Mesodermal cell (in vitro differentiated cells): ENCODE data around the gene MED25.

Source experiments
- H3K27ac ChIP-seq: 2 replicates; pipeline ENCODE4 v1.7.0; 2013; ENCODE audit warnings: mild to moderate bottlenecking, low read depth, low read length, moderate library complexity; ENCODE audit not compliant: severe bottlenecking
- H3K36me3 ChIP-seq: 2 replicates; pipeline ENCODE4 v1.7.1; 2013; ENCODE audit warnings: mild to moderate bottlenecking, low read length, moderate library complexity; ENCODE audit not compliant: control insufficient read depth, insufficient read depth
- H3K4me1 ChIP-seq: one replicate; pipeline ENCODE4 v1.7.1; 2013; ENCODE audit warnings: mild to moderate bottlenecking, low read length; ENCODE audit not compliant: insufficient read depth, control insufficient read depth, poor library complexity, severe bottlenecking
- H3K4me3 ChIP-seq: 2 replicates; pipeline ENCODE4 v1.7.0; 2013; ENCODE audit warnings: low read length, control low read depth, mild to moderate bottlenecking; ENCODE audit not compliant: insufficient read depth, poor library complexity, severe bottlenecking; ENCODE audit errors: extremely low read depth
- H3K9me3 ChIP-seq: 2 replicates; pipeline ENCODE4 v1.7.1; 2013; ENCODE audit warnings: mild to moderate bottlenecking, low read length, moderate library complexity; ENCODE audit not compliant: control insufficient read depth
- WGBS, 2 experiments: methylation state at CpG; one replicate each; pipeline ENCODE4 v1.1.5; 2013; ENCODE audit warnings: missing lambda C conversion rate in 2 of 2; ENCODE audit not compliant: insufficient coverage in 2 of 2; 5-methylcytosine and 5-hydroxymethylcytosine counted together

Gene MED25

GRCh38 chr19:49833599-49833998 is 15.5 kb downstream of the MED25 start:
- 91 to 97% methylated on average over 1 to 7 of the region's 7 CpGs for WGBS, 2 experiments
- no peak overlapping the region for H3K4me3 ChIP-seq

GRCh38 chr19:49835562-49835961 is 17.5 kb downstream of the MED25 start:
- no peak overlapping the region for H3K27ac ChIP-seq

More at GRCh38 chr19:49833599-49833998, 15.5 kb downstream of the MED25 start:
- H3K4me1 ChIP-seq: peaks cover 9% of the 10 kb centered on the region
- H3K9me3 ChIP-seq: no peaks in the 10 kb centered on the region
- H3K27ac ChIP-seq: no peak overlapping the region
- peaks cover 97% of the 10 kb centered on the region for H3K36me3 ChIP-seq

GRCh38 chr19:49836176-49837008 is 18.3 kb downstream of the MED25 start:
- H3K4me1 ChIP-seq: peaks cover 5% of the 10 kb centered on the region
- H3K4me3 ChIP-seq: no peak overlapping the region
- no peaks in the 10 kb centered on the region for H3K9me3 ChIP-seq
- H3K36me3 ChIP-seq: peaks cover 97% of the 10 kb centered on the region
- no peak overlapping the region for H3K27ac ChIP-seq
- 96 to 98% methylated on average over 18 to 19 of the region's 20 CpGs for WGBS, 2 experiments

More at GRCh38 chr19:49835562-49835961, 17.5 kb downstream of the MED25 start:
- no peak overlapping the region for H3K4me3 ChIP-seq
- peaks cover 97% of the 10 kb centered on the region for H3K36me3 ChIP-seq
- H3K4me1 ChIP-seq: peaks cover 7% of the 10 kb centered on the region
- 90 to 97% methylated on average over 4 to 10 of the region's 12 CpGs for WGBS, 2 experiments
- H3K9me3 ChIP-seq: no peaks in the 10 kb centered on the region

GRCh38 chr19:49837009-49837310 is 18.9 kb downstream of the MED25 start:
- Histone ChIP-seq H3K9me3 (no peaks in the 10 kb centered on the region), H3K36me3 (peaks cover 97% of the 10 kb centered on the region), H3K4me3 (no peak overlapping the region), H3K4me1 (peaks cover 5% of the 10 kb centered on the region), H3K27ac (no peak overlapping the region)
- WGBS, 2 experiments: 87 to 94% methylated on average over 5 of the region's 5 CpGs

GRCh38 chr19:49837425-49837824 is 19.3 kb downstream of the MED25 start:
- H3K27ac ChIP-seq: no peak overlapping the region
- no peak overlapping the region for H3K4me3 ChIP-seq
- no peaks in the 10 kb centered on the region for H3K9me3 ChIP-seq
- H3K4me1 ChIP-seq: peaks cover 5% of the 10 kb centered on the region
- H3K36me3 ChIP-seq: peaks cover 97% of the 10 kb centered on the region
- WGBS, 2 experiments: 92 to 98% methylated on average over 9 of the region's 9 CpGs

- Histone ChIP-seq H3K9me3 (no peaks in the 10 kb centered on the region), H3K27ac (no peak overlapping the region), H3K4me3 (no peak overlapping the region), H3K36me3 (peaks cover 90% of the 10 kb centered on the region), H3K4me1 (peaks cover 5% of the 10 kb centered on the region)
- 94 to 97% methylated on average over 16 of the region's 18 CpGs for WGBS, 2 experiments
These were observed 20.9 kb downstream of the MED25 start for GRCh38 chr19:49838885-49839588.

- WGBS, 2 experiments: 97 to 98% methylated on average over 10 to 11 of the region's 11 CpGs
- no peak overlapping the region for H3K4me3 ChIP-seq
- no peaks in the 10 kb centered on the region for H3K9me3 ChIP-seq
- H3K4me1 ChIP-seq: peaks cover 5% of the 10 kb centered on the region
- H3K27ac ChIP-seq: no peak overlapping the region
- H3K36me3 ChIP-seq: peaks cover 84% of the 10 kb centered on the region
These were observed 21.6 kb downstream of the MED25 start for GRCh38 chr19:49839713-49840112.

- H3K9me3 ChIP-seq: no peaks in the 10 kb centered on the region
- H3K27ac ChIP-seq: peak overlapping the region; percentile 11
- peaks cover 5% of the 10 kb centered on the region for H3K4me1 ChIP-seq
- peaks cover 78% of the 10 kb centered on the region for H3K36me3 ChIP-seq
- H3K4me3 ChIP-seq: no peak overlapping the region
- WGBS, 2 experiments: 93 to 94% methylated on average over 8 of the region's 11 CpGs
These were observed 22.2 kb downstream of the MED25 start for GRCh38 chr19:49840321-49840720.

- peaks cover 5% of the 10 kb centered on the region for H3K4me1 ChIP-seq
- 93 to 95% methylated on average over 15 to 16 of the region's 17 CpGs for WGBS, 2 experiments
- H3K27ac ChIP-seq: peak overlapping the region; percentile 11
- no peak overlapping the region for H3K4me3 ChIP-seq
- H3K36me3 ChIP-seq: peaks cover 73% of the 10 kb centered on the region
- no peaks in the 10 kb centered on the region for H3K9me3 ChIP-seq
These were observed 22.7 kb downstream of the MED25 start for GRCh38 chr19:49840736-49841249.

GRCh38 chr19:49843265-49843664 is 25.2 kb downstream of the MED25 start:
- Histone ChIP-seq H3K36me3 (peaks cover 49% of the 10 kb centered on the region), H3K4me3 (no peak overlapping the region), H3K27ac (no peak overlapping the region), H3K4me1 (no peaks in the 10 kb centered on the region), H3K9me3 (no peaks in the 10 kb centered on the region)
- 89% methylated on average over 1 of the region's 3 CpGs; no CpG with 5 or more reads in 1 of the 2 experiments for WGBS, 2 experiments
